Measurements from ENCODE around the gene RNF224. TPM values are rescaled to one million over a fixed set of nuclear protein-coding genes. Genes with fewer than 3 reads are reported as not detected.

RNF224 gene
- total RNA-seq, 1 experiment from 2014 or later = not detected

GRCh38 chr9:137214620-137215019 lies 12.7 kb upstream of the RNF224 start:
- ChIA-PET POLR2A (ENCODE audit: low non-redundant PET) (interaction anchor here (0.5 kb wide), 1 partner anchor 83 kb away, joined by 6 read pairs; no protein-coding TSS in a partner anchor), CTCF (interaction anchor here (0.6 kb wide), 1 partner anchor 168 kb away, joined by 4 read pairs; no protein-coding TSS in a partner anchor)
- Histone ChIP-seq H3K4me3 (ENCODE audit: low read depth, low read length, poor library complexity, severe bottlenecking) (no peak overlapping the region), H3K27ac (ENCODE audit: low read depth, low read length, poor library complexity, severe bottlenecking) (no peak overlapping the region), H3K9me3 (ENCODE audit: low read depth, low read length, poor library complexity, severe bottlenecking) (no peaks in the 10 kb centered on the region), H3K36me3 (ENCODE audit: insufficient read depth, low read length, poor library complexity, severe bottlenecking) (peaks cover 5% of the 10 kb centered on the region), H3K4me1 (ENCODE audit: insufficient read depth, low read length, poor library complexity, severe bottlenecking) (no peaks in the 10 kb centered on the region), H3K27me3 (replicated peaks; ENCODE audit: insufficient read depth, low read depth, low read length, poor library complexity) (no peaks in the 10 kb centered on the region)
- no peak for TF ChIP-seq EZH2 (IDR thresholded peaks at IDR 0.05; ENCODE audit: borderline replicate concordance, low read depth, low read length, poor library complexity, severe bottlenecking)
- TF ChIP-seq CTCF (conservative IDR thresholded peaks at IDR 0.05; ENCODE audit: low read depth, low read length) = no peak
- BruUV-seq (replicated peaks) = no TSS peak
- intact Hi-C loops (cut with micrococcal nuclease; ENCODE audit: unreplicated experiment) = no loop called here
- no peak for DNase-seq (ENCODE audit: low spot score)

- no peak for DNase-seq (ENCODE audit: low spot score)
- TF ChIP-seq EZH2 (IDR thresholded peaks at IDR 0.05; ENCODE audit: borderline replicate concordance, low read depth, low read length, poor library complexity, severe bottlenecking) = no peak
- no peak for TF ChIP-seq CTCF (conservative IDR thresholded peaks at IDR 0.05; ENCODE audit: low read depth, low read length)
- Histone ChIP-seq H3K4me1 (ENCODE audit: insufficient read depth, low read length, poor library complexity, severe bottlenecking) (no peaks in the 10 kb centered on the region), H3K27me3 (replicated peaks; ENCODE audit: insufficient read depth, low read depth, low read length, poor library complexity) (no peaks in the 10 kb centered on the region), H3K9me3 (ENCODE audit: low read depth, low read length, poor library complexity, severe bottlenecking) (no peaks in the 10 kb centered on the region), H3K36me3 (ENCODE audit: insufficient read depth, low read length, poor library complexity, severe bottlenecking) (peaks cover 5% of the 10 kb centered on the region), H3K27ac (ENCODE audit: low read depth, low read length, poor library complexity, severe bottlenecking) (no peak overlapping the region), H3K4me3 (ENCODE audit: low read depth, low read length, poor library complexity, severe bottlenecking) (no peak overlapping the region)
- CTCF ChIA-PET = no interaction called here
- POLR2A ChIA-PET (ENCODE audit: low non-redundant PET) = no interaction called here
- intact Hi-C loops (cut with micrococcal nuclease; ENCODE audit: unreplicated experiment) = no loop called here
- no TSS peak for BruUV-seq (replicated peaks)
Measured at GRCh38 chr9:137215196-137215986, 11.9 kb upstream of the RNF224 start.

- Histone ChIP-seq H3K4me3 (ENCODE audit: low read depth, low read length, poor library complexity, severe bottlenecking) (peak overlapping the region; percentile 30), H3K27me3 (replicated peaks; ENCODE audit: insufficient read depth, low read depth, low read length, poor library complexity) (no peaks in the 10 kb centered on the region), H3K4me1 (ENCODE audit: insufficient read depth, low read length, poor library complexity, severe bottlenecking) (no peaks in the 10 kb centered on the region), H3K36me3 (ENCODE audit: insufficient read depth, low read length, poor library complexity, severe bottlenecking) (peaks cover 5% of the 10 kb centered on the region), H3K9me3 (ENCODE audit: low read depth, low read length, poor library complexity, severe bottlenecking) (no peaks in the 10 kb centered on the region), H3K27ac (ENCODE audit: low read depth, low read length, poor library complexity, severe bottlenecking) (no peak overlapping the region)
- CTCF ChIA-PET = interaction anchor here (0.5 to 0.6 kb wide), 2 partner anchors 54 to 448 kb away, joined by 3 to 8 read pairs; no protein-coding TSS in a partner anchor
- no peak for DNase-seq (ENCODE audit: low spot score)
- POLR2A ChIA-PET (ENCODE audit: low non-redundant PET) = no interaction called here
- intact Hi-C loops (cut with micrococcal nuclease; ENCODE audit: unreplicated experiment) = no loop called here
- TF ChIP-seq CTCF (conservative IDR thresholded peaks at IDR 0.05; ENCODE audit: low read depth, low read length) = no peak
- no peak for TF ChIP-seq EZH2 (IDR thresholded peaks at IDR 0.05; ENCODE audit: borderline replicate concordance, low read depth, low read length, poor library complexity, severe bottlenecking)
- no TSS peak for BruUV-seq (replicated peaks)
Measured at GRCh38 chr9:137216188-137216965, 10.9 kb upstream of the RNF224 start.

All from A673 (cell line).